Caco-2 (cell line): ENCODE results near the gene NKAIN2. TPM values are rescaled to one million over a fixed set of nuclear protein-coding genes. Genes with fewer than 3 reads are reported as not detected.

ENCODE experiments used
- BruUV-seq: library from RNA; stranded (reverse); fragments of 400-500 nt; replicated peaks from 2 replicates; lab custom pipeline; 2021; lab: Mats Ljungman, UMichigan
- CTCF ChIA-PET: fragments of 300-600 bp; sonication (Branson Sonifier 250); formaldehyde crosslinking; loops from one replicate; lab custom pipeline; 2022; ENCODE audit warnings: antibody characterized with exemption; lab: Charles Lee
- POLR2A ChIA-PET: fragments of 300-600 bp; sonication (Branson Sonifier 250); formaldehyde crosslinking; loops from one replicate; lab custom pipeline; 2022; ENCODE audit warnings: antibody characterized with exemption; lab: Charles Lee
- DNase-seq, 2 experiments: peaks; one replicate each; pipeline versions ENCODE4 v3.0.0 to v3.0.0-alpha.2; 2020 to 2022
- H3K27me3 ChIP-seq: replicated peaks from 2 replicates; pipeline ENCODE4 v1.6.0; 2011; ENCODE audit warnings: low read length; ENCODE audit not compliant: control insufficient read depth, insufficient read depth
- H3K36me3 ChIP-seq: 2 replicates; pipeline ENCODE4 v1.5.1; 2011; ENCODE audit warnings: low read length; ENCODE audit not compliant: control insufficient read depth, insufficient read depth
- H3K4me1 ChIP-seq: fragments of 250-450 bp; sonication (Bioruptor Pico); 2 replicates; pipeline ENCODE4 v1.5.1; 2020; ENCODE audit warnings: mild to moderate bottlenecking
- H3K4me3 ChIP-seq: 2 replicates; pipeline ENCODE4 v1.5.1; 2011; ENCODE audit warnings: low read depth, mild to moderate bottlenecking, control low read depth, low read length
- H3K9me3 ChIP-seq: fragments of 250-450 bp; sonication (Bioruptor Pico); 2 replicates; pipeline ENCODE4 v1.5.1; 2020; ENCODE audit warnings: mild to moderate bottlenecking, moderate library complexity
- H3K27ac Mint-ChIP-seq: one replicate; pipeline ENCODE4 v1.8.0; 2022; ENCODE audit warnings: mixed read lengths; ENCODE audit not compliant: unreplicated experiment
- H3K27me3 Mint-ChIP-seq: one replicate; pipeline ENCODE4 v1.8.0; 2022; ENCODE audit warnings: mixed read lengths; ENCODE audit not compliant: insufficient read depth, unreplicated experiment
- H3K36me3 Mint-ChIP-seq: one replicate; pipeline ENCODE4 v1.8.0; 2022; ENCODE audit warnings: mild to moderate bottlenecking, mixed read lengths; ENCODE audit not compliant: insufficient read depth, unreplicated experiment
- H3K4me1 Mint-ChIP-seq: one replicate; pipeline ENCODE4 v1.8.0; 2022; ENCODE audit warnings: low read depth, mixed read lengths; ENCODE audit not compliant: unreplicated experiment
- H3K4me3 Mint-ChIP-seq: one replicate; pipeline ENCODE4 v1.8.0; 2022; ENCODE audit warnings: mild to moderate bottlenecking, moderate library complexity, mixed read lengths; ENCODE audit not compliant: unreplicated experiment
- H3K9me3 Mint-ChIP-seq: one replicate; pipeline ENCODE4 v1.8.0; 2022; ENCODE audit warnings: mixed read lengths; ENCODE audit not compliant: unreplicated experiment
- CTCF ChIP-seq, 2 experiments: fragments of 200-600 bp in 1 of 2; IDR thresholded peaks; 1 replicate in 1 of 2; 2 replicates in 1 of 2; pipeline versions ENCODE4 v1.5.1 to v1.8.0; 2011 to 2022; ENCODE audit warnings: antibody characterized with exemption in 1 of 2, control low read depth in 1 of 2, inconsistent platforms in 1 of 2, low read depth in 1 of 2, low read length in 1 of 2, mild to moderate bottlenecking in 1 of 2, moderate library complexity in 1 of 2; ENCODE audit not compliant: insufficient read depth in 1 of 2, severe bottlenecking in 1 of 2, unreplicated experiment in 1 of 2
- intact Hi-C: fragments of 100-400 bp; cut with micrococcal nuclease; formaldehyde crosslinking; loops from one replicate; pipeline ENCODE4 v1.10.0; 2022; ENCODE audit not compliant: unreplicated experiment
- total RNA-seq: library from RNA; stranded (reverse); gene quantifications from 2 replicates; pipeline ENCODE4 v1.2.3, GENCODE V29; 2022

The NKAIN2 gene
- total RNA-seq, 1 experiment from 2014 or later: not detected

GRCh38 chr6:124475176-124475575 lies 671.5 kb downstream of the NKAIN2 start:
- POLR2A ChIA-PET: no interaction called here
- H3K4me3 Mint-ChIP-seq: no peak overlapping the region
- no peaks in the 10 kb centered on the region for H3K4me1 ChIP-seq
- TF ChIP-seq CTCF (IDR thresholded peaks at IDR 0.05; ENCODE audit: insufficient read depth in 1 of 2, low read depth in 1 of 2, low read length in 1 of 2, severe bottlenecking in 1 of 2, unreplicated experiment in 1 of 2): no peak
- DNase-seq: no peak
- no TSS peak for BruUV-seq
- H3K4me1 Mint-ChIP-seq: no peaks in the 10 kb centered on the region
- H3K4me3 ChIP-seq: no peak overlapping the region
- no peaks in the 10 kb centered on the region for H3K27me3 ChIP-seq
- intact Hi-C loops: no loop called here
- H3K36me3 ChIP-seq: no peaks in the 10 kb centered on the region
- CTCF ChIA-PET: no interaction called here
- no peaks in the 10 kb centered on the region for H3K9me3 Mint-ChIP-seq
- H3K27ac Mint-ChIP-seq: no peak overlapping the region
- H3K36me3 Mint-ChIP-seq: no peaks in the 10 kb centered on the region
- H3K27me3 Mint-ChIP-seq: peaks cover 2% of the 10 kb centered on the region
- no peaks in the 10 kb centered on the region for H3K9me3 ChIP-seq

- Histone ChIP-seq H3K4me1 (no peaks in the 10 kb centered on the region), H3K27me3 (no peaks in the 10 kb centered on the region), H3K9me3 (no peaks in the 10 kb centered on the region), H3K36me3 (no peaks in the 10 kb centered on the region), H3K4me3 (no peak overlapping the region)
- Mint-ChIP-seq H3K9me3 (no peaks in the 10 kb centered on the region), H3K36me3 (no peaks in the 10 kb centered on the region), H3K4me1 (no peaks in the 10 kb centered on the region), H3K27ac (no peak overlapping the region), H3K4me3 (no peak overlapping the region), H3K27me3 (peaks cover 2% of the 10 kb centered on the region)
- no TSS peak for BruUV-seq
- CTCF ChIA-PET: no interaction called here
- intact Hi-C loops: no loop called here
- POLR2A ChIA-PET: no interaction called here
- DNase-seq: no peak
- TF ChIP-seq CTCF (IDR thresholded peaks at IDR 0.05; ENCODE audit: insufficient read depth in 1 of 2, low read depth in 1 of 2, low read length in 1 of 2, severe bottlenecking in 1 of 2, unreplicated experiment in 1 of 2): no peak
Measured at GRCh38 chr6:124478906-124479305, 675.2 kb downstream of the NKAIN2 start.

GRCh38 chr6:124479991-124480430 lies 676.3 kb downstream of the NKAIN2 start:
- H3K4me1 Mint-ChIP-seq: no peaks in the 10 kb centered on the region
- ChIA-PET POLR2A (no interaction called here), CTCF (no interaction called here)
- intact Hi-C loops: no loop called here
- TF ChIP-seq CTCF (IDR thresholded peaks at IDR 0.05; ENCODE audit: insufficient read depth in 1 of 2, low read depth in 1 of 2, low read length in 1 of 2, severe bottlenecking in 1 of 2, unreplicated experiment in 1 of 2): no peak
- H3K4me1 ChIP-seq: no peaks in the 10 kb centered on the region
- H3K36me3 ChIP-seq: no peaks in the 10 kb centered on the region
- no peaks in the 10 kb centered on the region for H3K9me3 Mint-ChIP-seq
- no peak overlapping the region for H3K27ac Mint-ChIP-seq
- H3K27me3 ChIP-seq: no peaks in the 10 kb centered on the region
- no peak overlapping the region for H3K4me3 ChIP-seq
- BruUV-seq: no TSS peak
- no peaks in the 10 kb centered on the region for H3K36me3 Mint-ChIP-seq
- H3K9me3 ChIP-seq: no peaks in the 10 kb centered on the region
- no peak for DNase-seq
- H3K4me3 Mint-ChIP-seq: no peak overlapping the region
- H3K27me3 Mint-ChIP-seq: peaks cover 2% of the 10 kb centered on the region
